Measurements from ENCODE around the gene DEPP1. TPM values are rescaled to one million over a fixed set of nuclear protein-coding genes. Genes with fewer than 3 reads are reported as not detected.

DEPP1 gene
- total RNA-seq, 2 donors from 2014 or later: 27.2 to 144 TPM

GRCh38 chr10:44958898-44959246 is 19.7 kb downstream of the DEPP1 start:
- 3% methylated on average over 6 of the region's 6 CpGs for WGBS
- Histone ChIP-seq H3K4me1 (replicated peaks) (peaks cover 8% of the 10 kb centered on the region), H3K27ac (peak overlapping the region; percentile 74 to 76), H3K36me3 (no peaks in the 10 kb centered on the region), H3K27me3 (replicated peaks; ENCODE audit: insufficient read depth) (no peaks in the 10 kb centered on the region), H3K4me3 (peak overlapping the region; percentile 51 to 72), H3K9me3 (no peaks in the 10 kb centered on the region)
- intact Hi-C loops (cut with DNase I): loop anchor here (2.0 to 10.0 kb wide), 3 partner anchors 16 to 574 kb away; partner anchors contain the start of genes CXCL12 and ZNF22
- TF ChIP-seq POLR2AphosphoS5 (IDR thresholded peaks at IDR 0.05): no peak
- TF ChIP-seq POLR2A (IDR thresholded peaks at IDR 0.05): no peak
- no peak for TF ChIP-seq CTCF (IDR thresholded peaks at IDR 0.05)
- DNase-seq (ENCODE audit: low spot score): no peak

GRCh38 chr10:44958196-44958897 is 20.3 kb downstream of the DEPP1 start:
- Histone ChIP-seq H3K27me3 (replicated peaks; ENCODE audit: insufficient read depth) (no peaks in the 10 kb centered on the region), H3K27ac (peak overlapping the region in 1 of 2 donors; percentile 74), H3K9me3 (no peaks in the 10 kb centered on the region), H3K36me3 (no peaks in the 10 kb centered on the region), H3K4me1 (replicated peaks) (peaks cover 4% of the 10 kb centered on the region), H3K4me3 (peak overlapping the region; percentile 51 to 72)
- no peak for DNase-seq (ENCODE audit: low spot score)
- no peak for TF ChIP-seq POLR2AphosphoS5 (IDR thresholded peaks at IDR 0.05)
- TF ChIP-seq POLR2A (IDR thresholded peaks at IDR 0.05): no peak
- TF ChIP-seq CTCF (IDR thresholded peaks at IDR 0.05): no peak
- intact Hi-C loops (cut with DNase I): loop anchor here (2.0 to 10.0 kb wide), 3 partner anchors 16 to 574 kb away; partner anchors contain the start of genes CXCL12 and ZNF22
- 23% methylated on average over 5 of the region's 5 CpGs for WGBS

GRCh38 chr10:44956717-44957706 is 21.6 kb downstream of the DEPP1 start:
- H3K4me1 ChIP-seq (replicated peaks): peaks cover 4% of the 10 kb centered on the region
- H3K4me3 ChIP-seq: no peak overlapping the region
- H3K9me3 ChIP-seq: no peaks in the 10 kb centered on the region
- TF ChIP-seq POLR2AphosphoS5 (IDR thresholded peaks at IDR 0.05) (no peak), POLR2A (IDR thresholded peaks at IDR 0.05) (no peak), CTCF (IDR thresholded peaks at IDR 0.05) (no peak)
- intact Hi-C loops (cut with DNase I): loop anchor here (5.0 to 10.0 kb wide), 2 partner anchors 45 to 572 kb away; partner anchors contain the start of genes CXCL12 and ZNF22
- H3K36me3 ChIP-seq: no peaks in the 10 kb centered on the region
- no peaks in the 10 kb centered on the region for H3K27me3 ChIP-seq (replicated peaks; ENCODE audit: insufficient read depth)
- H3K27ac ChIP-seq: no peak overlapping the region
- 95% methylated on average over 4 of the region's 4 CpGs for WGBS
- DNase-seq (ENCODE audit: low spot score): no peak

- no peaks in the 10 kb centered on the region for H3K27me3 ChIP-seq (replicated peaks; ENCODE audit: insufficient read depth)
- no peak overlapping the region for H3K4me3 ChIP-seq
- TF ChIP-seq CTCF (IDR thresholded peaks at IDR 0.05) (no peak), POLR2AphosphoS5 (IDR thresholded peaks at IDR 0.05) (no peak), POLR2A (IDR thresholded peaks at IDR 0.05) (no peak)
- WGBS: 89% methylated on average over 4 of the region's 4 CpGs
- no peak for DNase-seq (ENCODE audit: low spot score)
- no peaks in the 10 kb centered on the region for H3K9me3 ChIP-seq
- no peak overlapping the region for H3K27ac ChIP-seq
- peaks cover 4% of the 10 kb centered on the region for H3K4me1 ChIP-seq (replicated peaks)
- intact Hi-C loops (cut with DNase I): loop anchor here (5.0 to 10.0 kb wide), 2 partner anchors 46 to 571 kb away; partner anchors contain the start of genes CXCL12 and ZNF22
- no peaks in the 10 kb centered on the region for H3K36me3 ChIP-seq
These were observed 22.4 kb downstream of the DEPP1 start for GRCh38 chr10:44956226-44956625.

Data from prostate gland (tissue), 2 donors.